Measurements from ENCODE around the gene RFTN1.

The RFTN1 gene

GRCh38 chr3:16409032-16409431 is 104.5 kb downstream of the RFTN1 start:
- TF ChIP-seq CTCF (conservative IDR thresholded peaks at IDR 0.05): no peak
- no peak overlapping the region for H3K27ac ChIP-seq

GRCh38 chr3:16407366-16407765 is 106.1 kb downstream of the RFTN1 start:
- no peak overlapping the region for H3K27ac ChIP-seq
- TF ChIP-seq CTCF (conservative IDR thresholded peaks at IDR 0.05): no peak

GRCh38 chr3:16406579-16406978 is 106.9 kb downstream of the RFTN1 start:
- TF ChIP-seq CTCF (conservative IDR thresholded peaks at IDR 0.05): no peak
- H3K27ac ChIP-seq: no peak overlapping the region

- H3K27ac ChIP-seq: no peak overlapping the region
These were observed 107.3 kb downstream of the RFTN1 start for GRCh38 chr3:16406166-16406565.

GRCh38 chr3:16404349-16404895 is 109.1 kb downstream of the RFTN1 start:
- no peak overlapping the region for H3K27ac ChIP-seq
- TF ChIP-seq CTCF (conservative IDR thresholded peaks at IDR 0.05): no peak

More at GRCh38 chr3:16406166-16406565, 107.3 kb downstream of the RFTN1 start:
- TF ChIP-seq CTCF (conservative IDR thresholded peaks at IDR 0.05): no peak

GRCh38 chr3:16402451-16402850 is 111.0 kb downstream of the RFTN1 start:
- no peak for TF ChIP-seq CTCF (conservative IDR thresholded peaks at IDR 0.05)
- H3K27ac ChIP-seq: no peak overlapping the region

- TF ChIP-seq CTCF (conservative IDR thresholded peaks at IDR 0.05): no peak
- no peak overlapping the region for H3K27ac ChIP-seq
These were observed 112.2 kb downstream of the RFTN1 start for GRCh38 chr3:16401273-16401672.

Measured in VCaP (cell line).